Globus pallidus (tissue), 1 donor: ENCODE results near the gene SVIL.
"Not testable (repeated sequence)": the region's sequence is repeated elsewhere in the genome, so short reads cannot be mapped to it uniquely, and the experiment has no call there.

ENCODE experiments used
- DNase-seq: peaks from one replicate; pipeline ENCODE4 v3.0.0-alpha.2; 2015; ENCODE audit warnings: low spot score

SVIL gene

DNA sequence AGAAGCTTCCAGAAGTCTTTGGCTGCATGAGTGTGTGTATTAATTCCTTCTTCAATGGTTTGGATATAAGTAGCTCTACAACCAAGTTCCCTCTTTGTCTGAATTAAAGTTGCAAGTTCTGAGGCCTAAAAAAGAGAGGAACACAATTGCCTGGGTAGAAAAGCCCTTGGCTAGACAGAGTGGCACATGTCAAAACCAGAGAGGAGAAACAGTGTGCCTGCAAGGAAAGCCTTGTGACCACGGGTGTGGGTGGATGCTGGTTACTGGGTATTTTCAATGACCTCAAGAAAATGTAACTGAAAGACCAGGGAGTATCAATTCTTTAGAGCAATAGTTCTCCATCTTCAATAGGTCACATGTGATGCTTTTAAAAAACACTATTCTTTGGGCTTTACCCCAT is 148.3 kb downstream of the SVIL start:
- DNase-seq = no peak

- not testable (repeated sequence) for DNase-seq
These were observed 150.1 kb downstream of the SVIL start for GRCh38 chr10:29484677-29485076.

DNA sequence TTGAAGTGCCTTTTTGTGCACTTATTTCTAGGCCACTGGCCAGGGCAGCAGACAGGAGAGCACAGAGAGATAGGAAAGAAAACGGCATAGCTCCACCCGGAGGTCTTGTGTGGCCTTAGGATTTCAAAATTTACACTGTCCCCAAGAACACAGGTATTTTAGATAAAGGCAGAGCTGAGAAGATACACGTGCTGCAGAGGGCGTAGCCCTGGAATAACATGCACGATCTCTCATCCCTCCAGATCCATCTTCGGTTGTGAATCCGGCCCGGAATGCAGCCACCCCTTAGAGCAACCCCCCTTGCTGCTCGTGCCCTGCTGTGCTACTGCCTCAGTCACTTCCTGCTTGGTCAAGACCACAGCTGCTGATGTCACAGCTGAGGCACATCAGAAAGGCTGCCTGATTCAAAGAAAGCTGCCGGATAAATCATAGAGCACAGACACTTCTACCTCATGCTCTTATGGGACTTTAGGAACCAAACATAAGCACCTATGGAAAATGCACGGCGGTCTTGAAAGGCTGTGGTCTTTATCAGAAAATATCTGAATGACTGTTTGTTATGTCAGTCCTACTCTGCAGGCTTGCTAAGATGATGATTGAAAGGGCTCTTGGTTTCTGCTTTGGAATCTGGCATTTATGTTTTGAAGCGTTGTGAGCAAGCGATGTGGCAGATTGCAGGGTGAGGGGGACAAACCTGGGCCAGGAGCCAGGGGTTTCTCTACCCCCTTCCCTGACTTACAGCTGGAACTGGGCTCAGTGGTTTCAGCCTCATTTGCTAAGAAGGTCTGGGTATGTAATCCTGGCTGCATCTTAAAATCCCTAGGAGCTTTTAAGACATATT is 152.0 kb downstream of the SVIL start:
- DNase-seq = no peak

- DNase-seq = no peak
These were observed 152.8 kb downstream of the SVIL start for GRCh38 chr10:29481906-29482440.

DNA sequence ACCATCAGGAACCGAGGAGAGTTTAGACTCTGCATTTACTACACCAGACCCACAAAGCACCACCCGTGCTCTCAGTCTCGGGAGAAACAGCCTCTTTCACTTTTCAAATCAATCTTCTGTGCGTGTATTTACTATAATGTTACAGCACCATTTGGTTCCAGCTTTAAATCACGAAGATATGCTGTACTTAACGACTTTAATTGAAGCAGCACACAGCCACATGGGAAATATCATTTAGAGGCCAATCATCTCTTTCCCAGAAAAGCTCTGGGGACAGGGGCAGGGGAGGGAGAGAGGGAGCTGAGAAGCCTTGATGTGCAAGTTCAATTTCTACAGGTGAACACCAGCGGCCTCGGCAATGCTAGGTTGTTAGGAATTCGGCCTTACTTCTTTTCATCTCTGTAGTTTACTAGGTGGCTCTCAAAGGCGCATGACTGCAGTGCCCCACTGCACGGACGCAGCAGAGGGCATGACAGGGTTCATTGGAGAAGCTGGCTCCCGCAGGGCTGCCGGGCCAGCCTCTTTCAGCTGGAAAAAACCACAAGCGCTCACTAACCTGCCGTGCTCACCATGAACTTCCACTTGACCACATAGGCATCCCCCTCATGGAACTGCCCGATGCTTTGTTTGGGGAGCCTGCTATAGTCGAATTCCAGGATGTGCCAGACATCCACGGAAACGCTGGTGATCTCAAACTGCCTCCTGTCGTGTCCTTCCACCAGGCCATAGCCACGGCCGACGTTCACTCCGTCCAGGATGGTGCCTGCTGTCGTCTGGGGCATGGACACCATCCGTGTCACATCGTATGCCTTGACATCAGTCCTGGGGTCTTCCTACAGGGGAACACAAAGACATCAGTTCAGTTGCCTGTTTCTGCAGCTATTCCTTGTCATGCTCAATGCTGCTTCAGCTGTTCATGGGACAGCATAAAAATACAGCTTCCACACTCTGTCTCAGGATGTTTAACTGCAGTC is 154.5 kb downstream of the SVIL start:
- no peak for DNase-seq

DNA sequence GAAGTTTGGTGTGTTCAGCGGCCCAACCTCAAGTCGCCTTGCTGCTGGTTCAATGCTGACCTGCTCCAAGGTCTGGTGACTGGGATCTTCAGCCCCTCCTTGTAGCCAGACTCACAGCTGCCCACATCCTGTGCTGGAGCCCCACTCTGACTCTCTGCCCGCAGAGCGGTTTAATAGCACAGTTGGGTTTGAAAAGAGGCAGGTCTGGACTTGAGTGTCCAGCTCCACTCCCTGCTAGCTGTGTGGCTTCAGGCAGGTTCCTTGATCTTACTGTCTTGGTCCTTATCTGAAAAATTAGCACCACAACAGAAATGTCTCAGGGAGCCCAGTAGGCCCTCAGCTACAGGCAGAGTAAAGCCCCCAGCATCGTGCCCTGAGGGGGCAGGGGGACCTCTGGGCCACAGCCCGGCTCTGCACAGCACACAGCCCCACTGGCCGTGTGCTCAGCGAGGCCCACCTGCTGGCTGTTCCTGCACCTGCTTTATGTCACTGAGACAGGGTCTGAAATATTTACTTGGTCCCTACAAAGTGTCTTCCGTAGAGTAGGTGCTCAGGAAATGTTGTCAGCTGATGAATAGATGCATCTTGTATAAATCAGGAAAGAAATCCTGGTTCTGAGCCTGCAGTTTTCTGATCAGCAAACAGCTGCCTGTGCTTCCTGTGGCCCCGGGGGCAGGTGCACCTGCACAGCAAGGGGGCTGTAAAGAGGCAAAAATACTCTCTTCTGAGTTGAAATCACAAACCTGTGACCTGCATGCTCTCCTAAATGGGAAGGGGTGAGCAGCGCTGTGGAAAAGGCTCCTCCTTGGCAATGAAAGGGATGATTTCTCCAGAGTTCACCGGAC is 155.5 kb downstream of the SVIL start:
- DNase-seq = no peak

GRCh38 chr10:29473406-29474100 is 161.2 kb downstream of the SVIL start:
- DNase-seq = no peak

GRCh38 chr10:29473087-29473356 is 161.7 kb downstream of the SVIL start:
- DNase-seq = no peak

- no peak for DNase-seq
These were observed 162.3 kb downstream of the SVIL start for GRCh38 chr10:29472301-29473086.

GRCh38 chr10:29471544-29471859 is 163.3 kb downstream of the SVIL start:
- no peak for DNase-seq

DNA sequence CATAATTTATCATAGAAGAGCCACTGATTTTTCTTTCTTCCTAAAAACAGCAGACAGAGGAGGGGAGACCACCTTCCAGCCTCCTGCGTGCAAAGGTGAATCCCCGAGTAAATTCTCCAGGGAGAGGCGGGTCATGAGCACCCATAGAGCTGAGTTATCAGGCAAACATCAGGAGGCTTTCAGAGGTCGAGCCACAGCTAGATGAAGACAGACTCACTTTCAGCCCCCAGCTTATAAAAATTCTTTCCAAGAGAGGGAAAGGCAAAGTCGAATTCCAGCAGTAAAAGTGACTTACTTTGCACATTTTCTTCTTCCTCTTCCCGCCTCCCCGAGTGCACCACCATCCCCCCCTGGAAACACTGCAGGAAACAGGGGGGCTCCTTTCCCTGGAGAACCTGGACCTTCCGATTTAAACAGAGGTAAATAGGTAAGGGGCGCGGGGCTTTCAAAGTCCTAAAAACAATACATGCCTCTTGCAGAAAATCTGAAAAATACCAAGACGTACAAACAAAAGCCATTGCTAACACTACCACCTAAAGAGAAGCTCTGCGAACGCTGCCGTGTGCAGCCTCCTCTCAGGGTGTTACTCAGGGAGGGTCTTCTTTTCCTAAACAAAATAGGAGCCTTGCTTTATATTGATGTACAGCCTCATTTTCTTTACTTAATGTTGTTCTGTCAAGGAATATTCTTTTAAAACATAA is 163.8 kb downstream of the SVIL start:
- DNase-seq = no peak

GRCh38 chr10:29470355-29470705 is 164.4 kb downstream of the SVIL start:
- DNase-seq = no peak

DNA sequence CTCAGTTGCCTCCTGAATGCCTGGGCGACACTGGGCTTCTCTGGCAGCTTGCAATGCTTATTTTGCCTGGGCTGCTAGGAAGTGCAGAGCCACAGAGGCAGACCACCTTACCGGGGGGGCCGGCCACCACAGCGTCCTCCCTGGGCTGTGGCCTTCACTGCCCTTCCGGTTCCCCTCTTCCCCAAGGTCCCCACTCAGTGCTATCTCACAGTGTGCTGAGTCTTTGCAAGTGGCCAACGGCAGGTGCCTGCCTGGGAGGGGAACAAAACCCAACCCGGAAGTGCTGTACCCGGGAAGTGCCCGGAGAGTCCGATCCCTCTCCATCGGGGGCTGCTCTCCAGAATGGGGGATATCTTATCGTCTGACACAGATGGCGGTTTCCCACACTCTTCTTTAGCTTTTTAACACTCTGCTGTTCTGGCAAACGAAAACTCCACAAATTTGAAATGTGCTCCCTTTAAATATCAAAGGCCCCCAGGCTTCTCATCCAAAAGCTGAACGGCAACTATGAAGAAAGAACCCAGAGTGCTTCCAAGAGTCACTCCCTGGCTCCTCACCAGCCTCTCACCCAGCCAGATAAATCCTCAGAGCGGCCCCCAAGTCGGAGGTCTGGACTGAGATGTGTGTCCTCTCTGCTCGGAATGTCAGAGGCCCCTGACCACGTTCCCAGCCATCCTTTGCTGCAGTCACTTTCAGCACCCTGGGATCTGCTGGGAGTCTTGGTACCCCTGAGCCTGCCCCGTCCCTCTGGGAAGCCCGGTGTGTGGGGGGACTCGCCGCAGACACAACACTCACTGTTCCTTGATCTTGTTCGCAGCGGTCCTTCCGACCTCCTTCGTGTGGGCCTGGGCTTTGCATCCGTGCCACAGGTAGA is 165.1 kb downstream of the SVIL start:
- DNase-seq = no peak

DNA sequence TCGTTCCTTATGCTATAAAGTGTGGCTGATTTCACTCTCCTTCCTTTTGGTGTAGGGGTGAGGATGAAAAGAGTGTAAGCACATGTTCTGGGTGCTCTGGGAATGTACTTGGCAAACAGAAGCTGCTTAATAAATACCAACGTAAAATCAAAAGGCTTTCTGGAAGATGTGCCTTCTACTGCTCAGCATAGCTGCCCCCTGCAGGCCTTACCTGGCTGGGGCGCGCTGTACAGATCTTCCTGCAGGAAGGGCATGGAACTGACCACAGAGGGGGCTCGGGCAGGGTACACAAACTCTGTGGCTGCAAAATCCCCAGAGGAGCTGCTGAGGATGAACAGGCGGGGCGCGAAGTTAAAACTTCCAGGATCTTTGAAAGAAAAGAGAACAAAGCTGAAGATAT is 169.4 kb downstream of the SVIL start:
- no peak for DNase-seq

- DNase-seq = not testable (repeated sequence)
These were observed 170.1 kb downstream of the SVIL start for GRCh38 chr10:29464671-29465171.

DNA sequence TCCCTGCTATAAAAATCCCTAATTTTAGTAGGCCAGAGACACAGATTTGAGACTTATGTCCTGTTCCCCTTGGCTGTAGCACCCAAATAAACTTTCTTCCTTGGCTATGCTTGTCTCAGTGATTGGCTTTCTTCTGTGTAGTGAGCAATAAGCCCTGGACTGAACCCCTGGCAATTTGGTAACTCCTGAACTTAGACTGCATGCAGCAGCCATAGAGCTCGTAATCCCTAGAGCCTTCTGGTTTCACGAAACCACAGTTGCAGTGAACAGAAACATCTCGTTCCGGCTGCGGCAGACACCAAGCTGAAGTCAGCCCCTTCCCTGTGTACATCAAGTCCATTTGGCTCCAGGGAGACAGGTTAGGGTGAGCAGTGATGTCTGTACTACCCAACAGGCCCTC is 173.7 kb downstream of the SVIL start:
- no peak for DNase-seq

- DNase-seq = not testable (repeated sequence)
These were observed 176.6 kb downstream of the SVIL start for GRCh38 chr10:29458190-29458589.

GRCh38 chr10:29455095-29455494 is 179.7 kb downstream of the SVIL start:
- no peak for DNase-seq

GRCh38 chr10:29454250-29454649 is 180.5 kb downstream of the SVIL start:
- no peak for DNase-seq
